NOMO-1 (cell line): ENCODE data around the gene PROK2.

ENCODE experiments used
- DNase-seq, 2 experiments: peaks; one replicate each; lab custom pipeline; 2025; ENCODE audit not compliant: unreplicated experiment in 2 of 2; lab: John Stamatoyannopoulos, UW

PROK2 gene

DNA sequence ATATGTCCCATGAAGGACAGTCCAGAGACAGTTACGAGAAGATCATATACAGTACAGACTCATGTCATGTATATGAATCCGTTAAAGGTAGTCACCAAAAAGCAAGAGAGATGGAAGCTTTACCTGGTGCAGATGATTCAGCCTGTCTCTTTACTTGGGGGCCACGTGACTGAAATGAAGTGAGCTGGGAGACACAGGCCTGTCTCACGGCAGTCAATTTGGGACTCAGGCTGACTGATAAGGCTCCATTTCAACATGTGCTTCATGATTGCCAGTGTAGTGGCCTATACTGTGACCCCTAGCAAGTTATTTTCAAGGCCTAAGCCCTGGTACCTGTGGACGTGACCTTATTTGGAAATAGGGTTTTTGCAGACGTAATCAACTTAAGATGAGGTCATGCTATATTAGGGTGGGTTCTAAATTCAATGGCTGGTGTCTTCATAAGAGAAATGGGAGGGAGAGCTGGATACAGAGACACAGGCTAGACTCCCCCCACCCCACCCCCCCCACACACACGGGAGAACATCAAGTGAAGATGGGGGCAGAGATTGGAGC, 3.0 kb upstream of the PROK2 start:
- no peak for DNase-seq

DNA sequence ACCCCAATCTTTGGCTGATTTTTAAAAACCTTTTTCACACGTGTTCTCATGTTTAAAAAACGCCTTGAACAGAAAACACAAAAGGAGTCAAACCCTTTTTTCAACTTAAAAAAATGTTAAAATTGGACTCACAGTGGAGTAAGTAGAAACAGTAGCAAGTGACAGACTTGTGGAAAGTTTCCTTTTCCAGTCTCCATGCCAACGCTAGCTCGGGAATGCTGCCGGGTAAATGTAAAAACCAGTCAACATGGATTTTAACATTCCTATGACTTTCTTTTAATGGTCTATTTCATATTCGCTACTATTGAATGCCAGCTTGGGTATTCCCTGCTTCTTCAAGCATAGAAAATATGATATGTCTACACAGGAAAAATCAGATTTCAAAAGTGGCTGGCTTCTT, 1.6 kb upstream of the PROK2 start:
- no peak for DNase-seq

DNA sequence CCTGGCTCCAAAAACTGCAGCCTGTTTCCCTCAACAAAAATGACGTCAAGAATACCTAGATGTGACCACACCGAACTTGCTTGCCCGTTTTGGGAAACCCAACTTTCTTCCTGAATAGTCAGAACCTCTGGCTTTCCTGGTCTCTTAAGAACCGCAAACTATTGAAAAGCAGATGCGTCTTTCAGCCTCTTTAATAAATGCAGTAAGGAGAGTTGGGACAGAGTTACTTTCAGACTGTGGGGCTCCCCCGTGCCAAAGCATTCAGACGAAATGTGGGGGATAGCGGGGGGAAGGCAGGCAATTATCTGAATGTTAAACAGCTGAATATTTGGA, 1.2 kb upstream of the PROK2 start:
- no peak for DNase-seq

- DNase-seq, result no peak
These were observed 726 bp upstream of the PROK2 start for GRCh38 chr3:71785532-71786216.

DNA sequence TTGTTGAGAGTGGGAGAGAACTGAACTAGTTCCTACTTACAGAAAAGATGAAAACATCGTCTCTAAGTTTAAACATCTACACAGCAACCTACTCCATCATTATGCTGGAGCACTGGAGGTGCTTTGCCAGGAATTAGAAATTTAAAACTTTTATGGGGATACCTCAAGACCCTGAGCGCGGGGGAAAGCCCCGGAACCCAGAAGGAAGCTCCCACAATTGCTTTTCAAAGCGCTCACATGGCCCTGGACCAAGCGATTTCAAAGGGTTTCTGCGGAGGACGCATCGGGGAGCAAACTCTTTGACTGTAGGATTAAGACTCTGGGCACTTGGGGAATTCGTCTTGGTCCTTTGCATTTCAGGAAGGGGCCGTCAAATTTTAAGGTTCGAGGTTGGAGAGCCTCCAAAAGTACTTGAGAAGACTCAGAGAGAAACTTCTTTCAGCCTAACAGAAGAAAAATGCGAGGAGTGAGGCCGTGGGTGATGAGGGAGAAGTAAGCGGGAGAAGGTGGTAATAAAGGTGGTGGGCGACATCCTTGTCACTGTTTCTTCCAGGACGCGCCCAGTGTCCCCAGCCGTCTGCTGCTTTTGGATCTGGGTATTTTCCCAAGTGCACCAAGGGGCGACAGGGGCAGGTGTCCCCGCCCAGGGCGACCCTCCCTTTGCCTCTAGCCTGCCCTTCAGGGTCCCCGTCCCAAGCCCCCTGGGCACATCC, 591 bp downstream of the PROK2 start:
- no peak for DNase-seq

GRCh38 chr3:71783152-71783551, 1.8 kb downstream of the PROK2 start:
- no peak for DNase-seq

DNA sequence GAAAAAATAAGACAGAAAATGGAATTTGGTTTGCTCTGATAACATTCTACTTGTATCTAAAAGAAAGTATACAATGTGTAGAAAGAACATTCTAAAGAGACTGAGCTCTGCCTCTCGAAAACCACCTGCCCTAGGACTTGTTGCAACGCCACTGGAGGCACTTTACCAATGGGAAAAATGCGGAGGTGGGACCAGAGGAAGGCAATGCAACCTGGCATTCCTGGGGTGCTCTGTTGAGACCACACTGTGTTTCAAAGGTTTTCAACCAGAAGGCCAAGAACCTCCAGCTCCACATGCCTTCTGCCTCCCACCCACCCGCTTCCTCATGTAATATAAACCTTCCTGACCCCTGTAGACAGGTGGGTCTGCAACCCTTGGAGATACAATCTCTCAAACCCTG, 4.5 kb downstream of the PROK2 start:
- no peak for DNase-seq

GRCh38 chr3:71779674-71780377, 5.1 kb downstream of the PROK2 start:
- peak; percentile 78 to 95 for DNase-seq

- DNase-seq, result no peak
These were observed 6.6 kb downstream of the PROK2 start for GRCh38 chr3:71778353-71778752.

- no peak for DNase-seq
These were observed 8.4 kb downstream of the PROK2 start for GRCh38 chr3:71776538-71776937.

- no peak for DNase-seq
These were observed 13.1 kb downstream of the PROK2 start for GRCh38 chr3:71771884-71772283.

DNA sequence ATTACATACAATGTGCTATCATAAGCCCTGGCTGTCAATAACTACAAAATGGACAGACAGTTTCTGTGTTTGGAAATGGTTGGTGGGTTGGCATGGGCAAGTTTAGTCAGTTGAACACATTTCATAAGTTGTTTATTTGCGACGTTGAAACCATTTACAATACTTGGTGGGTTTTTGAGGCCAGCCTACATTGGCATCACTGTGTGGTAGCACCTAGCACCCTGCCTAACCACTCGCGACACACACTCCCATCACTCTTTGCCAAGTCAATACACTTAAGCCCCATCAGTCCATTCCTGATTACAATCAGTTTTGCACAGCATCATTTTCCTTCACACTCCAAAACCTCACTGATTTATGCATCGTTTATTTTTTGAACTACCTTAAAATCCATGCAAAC, 13.8 kb downstream of the PROK2 start:
- DNase-seq, result no peak

- peak in 1 of 2 experiments; percentile 47 for DNase-seq
These were observed 21.5 kb downstream of the PROK2 start for GRCh38 chr3:71763426-71763825.

DNA sequence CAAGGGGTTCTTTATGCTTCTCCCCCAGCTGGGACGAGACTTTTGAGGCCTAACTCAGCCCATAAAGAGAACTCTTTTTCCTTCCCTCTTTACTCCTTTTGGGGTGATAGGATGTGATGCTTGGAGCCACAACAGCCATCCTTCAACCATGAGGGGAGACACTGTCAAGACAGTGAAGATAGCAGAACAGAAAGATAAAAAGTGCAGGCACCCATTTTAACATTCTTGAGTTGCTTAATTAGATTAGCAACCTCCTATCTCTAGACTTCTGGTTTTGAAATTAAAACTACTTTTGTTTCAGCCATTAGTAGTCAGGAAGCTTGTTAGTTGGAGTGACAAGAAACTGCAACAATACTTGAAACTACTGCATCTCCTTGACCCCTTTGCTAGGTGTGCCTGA, 24.8 kb downstream of the PROK2 start:
- DNase-seq, result no peak

- DNase-seq, result no peak
These were observed 25.5 kb downstream of the PROK2 start for GRCh38 chr3:71759401-71759800.

DNA sequence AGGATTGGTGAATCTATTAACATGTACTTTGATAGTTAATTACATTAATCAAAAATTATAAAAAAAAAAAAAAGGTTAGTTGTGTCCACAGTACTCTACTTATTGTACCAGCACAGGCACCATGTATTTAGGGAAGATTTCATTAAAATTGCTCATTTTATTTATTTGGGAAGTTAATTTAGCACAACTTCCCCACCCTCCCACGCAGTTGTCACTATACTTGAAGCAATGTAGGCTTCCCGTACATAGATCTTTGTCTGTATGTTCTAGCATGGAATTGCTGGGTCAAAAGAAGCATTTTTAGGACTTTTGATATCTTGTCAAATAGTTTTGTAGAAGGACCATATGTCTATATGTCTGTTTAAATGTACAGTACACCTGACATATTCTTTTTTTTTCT, 26.9 kb downstream of the PROK2 start:
- DNase-seq, result no peak

DNA sequence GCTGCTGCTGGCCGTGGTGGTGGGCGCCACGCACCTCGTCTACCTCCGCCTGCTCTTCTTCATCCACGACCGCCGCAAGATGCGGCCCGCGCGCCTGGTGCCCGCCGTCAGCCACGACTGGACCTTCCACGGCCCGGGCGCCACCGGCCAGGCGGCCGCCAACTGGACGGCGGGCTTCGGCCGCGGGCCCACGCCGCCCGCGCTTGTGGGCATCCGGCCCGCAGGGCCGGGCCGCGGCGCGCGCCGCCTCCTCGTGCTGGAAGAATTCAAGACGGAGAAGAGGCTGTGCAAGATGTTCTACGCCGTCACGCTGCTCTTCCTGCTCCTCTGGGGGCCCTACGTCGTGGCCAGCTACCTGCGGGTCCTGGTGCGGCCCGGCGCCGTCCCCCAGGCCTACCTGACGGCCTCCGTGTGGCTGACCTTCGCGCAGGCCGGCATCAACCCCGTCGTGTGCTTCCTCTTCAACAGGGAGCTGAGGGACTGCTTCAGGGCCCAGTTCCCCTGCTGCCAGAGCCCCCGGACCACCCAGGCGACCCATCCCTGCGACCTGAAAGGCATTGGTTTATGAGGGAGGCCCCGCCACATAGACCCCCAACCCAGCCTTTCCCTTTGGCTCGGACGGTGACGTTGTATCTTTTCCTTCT, 30.2 kb downstream of the PROK2 start:
- DNase-seq, result no peak

GRCh38 chr3:71753701-71754609, 31.0 kb downstream of the PROK2 start, which contains the start of gene GPR27:
Gene GPR27, plus strand, starts transcription at chr3:71753855. Its CDS starts 195 bp downstream, at chr3:71754050.
- no peak for DNase-seq

GRCh38 chr3:71752831-71753700, 31.9 kb downstream of the PROK2 start:
- DNase-seq, result no peak
